HEK293 (cell line): ENCODE data around the gene FCN1.

ENCODE experiments used
- CTCF ChIA-PET: fragments of 350-600 bp; formaldehyde crosslinking; extraction: SDS; loops from one replicate; lab custom pipeline; 2021; ENCODE audit warnings: antibody characterized with exemption; lab: Yijun Ruan, JAX
- POLR2A ChIA-PET: fragments of 300-600 bp; formaldehyde crosslinking; extraction: SDS; loops from one replicate; lab custom pipeline; 2020; ENCODE audit warnings: antibody characterized with exemption, inconsistent platforms; lab: Yijun Ruan, JAX
- H3K27ac ChIP-seq: fragments of 200-500 bp; sonication (Bioruptor generic); 2 replicates; pipeline ENCODE4 v1.5.1; 2014; ENCODE audit warnings: low read depth, low read length, control low read depth, inconsistent platforms; ENCODE audit errors: extremely low read depth
- H3K36me3 ChIP-seq, 2 experiments: fragments of 200-500 bp in 1 of 2; sonication (Bioruptor generic) in 1 of 2; 1 replicate in 1 of 2; 2 replicates in 1 of 2; pipeline ENCODE4 v1.5.1; 2014 to 2017; ENCODE audit warnings: inconsistent platforms in 2 of 2, low read length in 2 of 2; ENCODE audit not compliant: control insufficient read depth in 2 of 2, insufficient read depth in 1 of 2
- H3K4me1 ChIP-seq: fragments of 200-500 bp; sonication (Bioruptor generic); 2 replicates; pipeline ENCODE4 v1.5.1; 2014; ENCODE audit warnings: mild to moderate bottlenecking, low read length, inconsistent platforms; ENCODE audit not compliant: control insufficient read depth, insufficient read depth
- H3K4me3 ChIP-seq: 2 replicates; pipeline ENCODE4 v1.5.1; 2011; ENCODE audit warnings: low read depth, mild to moderate bottlenecking, control low read depth, low read length, moderate library complexity
- H3K9me3 ChIP-seq: fragments of 200-500 bp; sonication (Bioruptor generic); 2 replicates; pipeline ENCODE4 v1.5.1; 2014; ENCODE audit warnings: low read depth, low read length, inconsistent platforms; ENCODE audit not compliant: control insufficient read depth, insufficient read depth
- AEBP2 ChIP-seq: fragments of 450-650 bp; formaldehyde crosslinking; IDR thresholded peaks from 2 replicates; pipeline ENCODE4 v1.5.1; 2016; ENCODE audit warnings: missing biosample characterization, missing genetic modification characterization, borderline replicate concordance
- ATF2 ChIP-seq: fragments of 450-650 bp; formaldehyde crosslinking; IDR thresholded peaks from 2 replicates; pipeline ENCODE4 v1.5.1; 2016; ENCODE audit warnings: missing biosample characterization, missing genetic modification characterization, low read depth
- PBX3 ChIP-seq: sonication (generic); formaldehyde crosslinking; IDR thresholded peaks from 2 replicates; pipeline ENCODE4 v1.8.1; 2022; ENCODE audit warnings: mild to moderate bottlenecking, moderate library complexity, missing genetic modification reagents
- ZBTB11 ChIP-seq: fragments of 450-650 bp; formaldehyde crosslinking; conservative IDR thresholded peaks from 2 replicates; pipeline ENCODE4 v1.5.1; 2016; ENCODE audit warnings: low read depth, missing biosample characterization, missing genetic modification characterization
- ZBTB7A ChIP-seq: fragments of 450-650 bp; formaldehyde crosslinking; IDR thresholded peaks from 2 replicates; pipeline ENCODE4 v1.5.1; 2016; ENCODE audit warnings: low read depth, missing biosample characterization, missing genetic modification characterization
- ZFP37 ChIP-seq: fragments of 450-650 bp; formaldehyde crosslinking; IDR thresholded peaks from 2 replicates; pipeline ENCODE4 v1.5.1; 2016; ENCODE audit warnings: missing biosample characterization, missing genetic modification characterization
- ZNF148 ChIP-seq: fragments of 450-650 bp; formaldehyde crosslinking; IDR thresholded peaks from 2 replicates; pipeline ENCODE4 v1.5.0; 2017; ENCODE audit warnings: missing biosample characterization, missing genetic modification characterization, borderline replicate concordance
- ZNF560 ChIP-seq: fragments of 450-650 bp; formaldehyde crosslinking; IDR thresholded peaks from 2 replicates; pipeline ENCODE4 v1.5.1; 2017; ENCODE audit warnings: missing biosample characterization, missing genetic modification characterization, borderline replicate concordance
- ZNF639 ChIP-seq: fragments of 450-650 bp; formaldehyde crosslinking; IDR thresholded peaks from 2 replicates; pipeline ENCODE4 v1.5.1; 2016; ENCODE audit warnings: missing biosample characterization, missing genetic modification characterization
- ZNF660 ChIP-seq: fragments of 450-650 bp; IDR thresholded peaks from 2 replicates; pipeline ENCODE4 v1.5.1; 2018; ENCODE audit warnings: missing biosample characterization, mild to moderate bottlenecking, missing genetic modification characterization
- ZNF707 ChIP-seq: fragments of 450-650 bp; formaldehyde crosslinking; IDR thresholded peaks from 2 replicates; pipeline ENCODE4 v1.5.1; 2016; ENCODE audit warnings: missing biosample characterization, missing genetic modification characterization
- ZNF747 ChIP-seq: fragments of 450-650 bp; formaldehyde crosslinking; IDR thresholded peaks from 2 replicates; pipeline ENCODE4 v1.5.1; 2016; ENCODE audit warnings: missing biosample characterization, missing genetic modification characterization
- ZNF777 ChIP-seq: fragments of 450-650 bp; formaldehyde crosslinking; IDR thresholded peaks from 2 replicates; pipeline ENCODE4 v1.5.1; 2017; ENCODE audit warnings: missing biosample characterization, missing genetic modification characterization, borderline replicate concordance

Gene FCN1

GRCh38 chr9:134891053-134891452 is 26.7 kb downstream of the FCN1 start:
- H3K36me3 ChIP-seq = no peaks in the 10 kb centered on the region
- H3K27ac ChIP-seq = no peak overlapping the region
- ChIA-PET CTCF (no interaction called here), POLR2A (no interaction called here)
- H3K9me3 ChIP-seq = no peaks in the 10 kb centered on the region
- no peak overlapping the region for H3K4me3 ChIP-seq
- H3K4me1 ChIP-seq = peaks cover 6% of the 10 kb centered on the region; the same call in 1 of the 2 replicates
- TF ChIP-seq ATF2 (no peak), ZBTB7A (tag by site-specific recombination) (no peak), ZNF639 (tag by site-specific recombination) (no peak), ZNF707 (no peak), PBX3 (CRISPR knock-in tag) (no peak), ZNF777 (no peak), ZBTB11 (tag by site-specific recombination) (no peak), ZNF747 (tag by site-specific recombination) (no peak), ZNF560 (tag by site-specific recombination) (no peak)

GRCh38 chr9:134890155-134890495 is 27.6 kb downstream of the FCN1 start:
- ChIA-PET POLR2A (no interaction called here), CTCF (no interaction called here)
- Histone ChIP-seq H3K27ac (no peak overlapping the region), H3K9me3 (no peaks in the 10 kb centered on the region), H3K36me3 (no peaks in the 10 kb centered on the region), H3K4me3 (no peak overlapping the region)
- TF ChIP-seq ZNF148 (tag by site-specific recombination) (no peak), ZFP37 (tag by site-specific recombination) (no peak), ZNF660 (tag by site-specific recombination) (no peak), AEBP2 (tag by site-specific recombination) (no peak)
- TF ChIP-seq, all 188 proteins: peak for 0
- H3K4me1 ChIP-seq = peaks cover 2% of the 10 kb centered on the region; the same call in 1 of the 2 replicates
